ENCODE results near the gene INHBE. TPM values are rescaled to one million over a fixed set of nuclear protein-coding genes. Genes with fewer than 3 reads are reported as not detected.

INHBE gene
- total and polyA plus RNA-seq, 2 of the 8 experiments (the other 6 are each of a cell fraction or from before 2014, with no cell fraction given), result 10.2 to 18.8 TPM

GRCh38 chr12:57473392-57473791 lies 18.3 kb downstream of the INHBE start:
- H4K8ac ChIP-seq (ENCODE audit: extremely low read depth, insufficient read depth, low read length), result no peak overlapping the region
- H3K79me2 ChIP-seq (ENCODE audit: control insufficient read depth in 1 of 2, insufficient read depth in 2 of 2, low read length in 2 of 2), result no peaks in the 10 kb centered on the region
- peak overlapping the region; percentile 39 for H3K23ac ChIP-seq (ENCODE audit: insufficient read length)
- H2BK5ac ChIP-seq (ENCODE audit: low read depth, low read length), result no peak overlapping the region
- ChIA-PET POLR2A (ENCODE audit: partially characterized antibody) (interaction anchor here (0.6 kb wide), 1 partner anchor 72 kb away, joined by 3 read pairs; no protein-coding TSS in a partner anchor), CTCF (ENCODE audit: partially characterized antibody) (interaction anchor here (0.8 to 25.1 kb wide), 3 partner anchors 13 to 166 kb away, joined by 3 to 441 read pairs (median 34); partner anchors contain the start of genes GLI1, INHBE and MARS1)
- H2BK120ac ChIP-seq (replicated peaks; ENCODE audit: low read depth, low read length), result no peak overlapping the region
- no peak for DNase-seq (ENCODE audit: low read depth in 1 of 2, low spot score in 2 of 2)
- FAIRE-seq, result no peak
- H4K91ac ChIP-seq (replicated peaks; ENCODE audit: insufficient read length, low read length), result no peak overlapping the region
- no peak overlapping the region for H3K14ac ChIP-seq (ENCODE audit: insufficient read length)
- peaks cover 20 to 49% (median 42%) of the 10 kb centered on the region in 4 experiments for H3K27me3 ChIP-seq (replicated peaks in 1 of 4; ENCODE audit: control insufficient read depth in 3 of 4, extremely low read depth in 1 of 4, insufficient read depth in 3 of 4, low read length in 3 of 4)
- WGBS, 2 experiments (ENCODE audit: extremely low coverage in 1 of 2, insufficient coverage in 1 of 2, insufficient read length in 1 of 2, insufficient replicate concordance in 2 of 2, low coverage in 1 of 2, low lambda C conversion rate in 2 of 2, missing lambda C conversion rate in 1 of 2), result 89% methylated on average over 3 of the region's 3 CpGs; no CpG with 5 or more reads in 1 of the 2 experiments
- no peak overlapping the region for H2AFZ ChIP-seq (ENCODE audit: low read length)
- no peak overlapping the region for H3K56ac ChIP-seq (replicated peaks; ENCODE audit: insufficient read length, low read depth, low read length)
- H2BK12ac ChIP-seq (ENCODE audit: low read depth, low read length), result no peak overlapping the region
- no peaks in the 10 kb centered on the region for H3K9me3 ChIP-seq (ENCODE audit: insufficient read depth in 2 of 2, low read depth in 1 of 2, low read length in 1 of 2)
- H2BK15ac ChIP-seq (ENCODE audit: low read length), result no peak overlapping the region
- no peak overlapping the region for H2BK20ac ChIP-seq (ENCODE audit: low read length)
- peaks cover 0 to 25% (median 11%) of the 10 kb centered on the region in 4 experiments; a peak in 6 of 7 replicates for H3K4me1 ChIP-seq (replicated peaks in 1 of 4; ENCODE audit: control insufficient read depth in 3 of 4, insufficient read depth in 4 of 4, low read length in 3 of 4)
- no peak for TF ChIP-seq CHD2 (IDR thresholded peaks at IDR 0.05; ENCODE audit: low read length)
- no peak for TF ChIP-seq FOSL1 (IDR thresholded peaks at IDR 0.05; ENCODE audit: insufficient read depth, low read depth, low read length)
- H3K36me3 ChIP-seq (ENCODE audit: control insufficient read depth in 2 of 4, insufficient read depth in 4 of 4, low read length in 3 of 4), result peaks cover 0 to 7% (median 2%) of the 10 kb centered on the region in 4 experiments; a peak in 3 of 8 replicates
- H3K23me2 ChIP-seq (ENCODE audit: low read depth, low read length), result peaks cover 8% of the 10 kb centered on the region; the same call in 1 of the 2 replicates
- H4K20me1 ChIP-seq (replicated peaks in 1 of 2; ENCODE audit: control insufficient read depth in 1 of 2, insufficient read depth in 2 of 2, low read length in 2 of 2), result peaks cover 0 to 4% of the 10 kb centered on the region in 2 experiments
- H3K27ac ChIP-seq (ENCODE audit: low read depth, low read length), result no peak overlapping the region
- no peak overlapping the region for H3K18ac ChIP-seq (ENCODE audit: extremely low read depth, low read length)
- no peak overlapping the region for H3K4ac ChIP-seq (replicated peaks; ENCODE audit: insufficient read length, low read depth, low read length)
- no peak overlapping the region for H3K9ac ChIP-seq (replicated peaks in 1 of 4; ENCODE audit: extremely low read depth in 1 of 4, low read depth in 3 of 4, low read length in 3 of 4)
- H3K4me3 ChIP-seq (ENCODE audit: extremely low read depth in 1 of 4, insufficient read depth in 2 of 4, low read depth in 3 of 4, low read length in 4 of 4), result no peak overlapping the region
- H3K4me2 ChIP-seq (ENCODE audit: insufficient read depth in 1 of 2, low read depth in 2 of 2, low read length in 2 of 2), result no peak overlapping the region
- no peak overlapping the region for H4K5ac ChIP-seq (ENCODE audit: insufficient read length, low read depth, low read length)
- no peaks in the 10 kb centered on the region for H3K79me1 ChIP-seq (ENCODE audit: low read depth, low read length)
- H2AK5ac ChIP-seq (ENCODE audit: low read depth, low read length), result no peak overlapping the region
